LNCAP (cell line): ENCODE data around the gene RPL31.

ENCODE experiments used
- CTCF ChIP-seq: fragments of 450-650 bp; IDR thresholded peaks from 2 replicates; pipeline ENCODE4 v1.5.1; 2017; ENCODE audit warnings: mild to moderate bottlenecking

Gene RPL31

GRCh38 chr2:101022221-101022620 is 20.1 kb downstream of the RPL31 start:
- no peak for TF ChIP-seq CTCF

GRCh38 chr2:101023327-101024107 is 21.4 kb downstream of the RPL31 start:
- no peak for TF ChIP-seq CTCF

- TF ChIP-seq CTCF: no peak
These were observed 23.5 kb downstream of the RPL31 start for GRCh38 chr2:101025561-101025960.

- TF ChIP-seq CTCF: no peak
These were observed 24.2 kb downstream of the RPL31 start for GRCh38 chr2:101026253-101026701.

- TF ChIP-seq CTCF: no peak
These were observed 24.9 kb downstream of the RPL31 start for GRCh38 chr2:101026923-101027469.

GRCh38 chr2:101027852-101028251 is 25.8 kb downstream of the RPL31 start:
- no peak for TF ChIP-seq CTCF

GRCh38 chr2:101030866-101031554 is 28.9 kb downstream of the RPL31 start:
- TF ChIP-seq CTCF: no peak
